HG03342 (cell line): ENCODE data around the gene ADGRA1.
"Not testable (repeated sequence)": the region's sequence is repeated elsewhere in the genome, so short reads cannot be mapped to it uniquely, and the experiment has no call there.

Experiments
- ATAC-seq: cut with Tn5 transposase; IDR thresholded peaks from one replicate; pipeline ENCODE4 v1.9.1; 2021; ENCODE audit warnings: mild to moderate bottlenecking, moderate library complexity; ENCODE audit not compliant: unreplicated experiment

The ADGRA1 gene

DNA sequence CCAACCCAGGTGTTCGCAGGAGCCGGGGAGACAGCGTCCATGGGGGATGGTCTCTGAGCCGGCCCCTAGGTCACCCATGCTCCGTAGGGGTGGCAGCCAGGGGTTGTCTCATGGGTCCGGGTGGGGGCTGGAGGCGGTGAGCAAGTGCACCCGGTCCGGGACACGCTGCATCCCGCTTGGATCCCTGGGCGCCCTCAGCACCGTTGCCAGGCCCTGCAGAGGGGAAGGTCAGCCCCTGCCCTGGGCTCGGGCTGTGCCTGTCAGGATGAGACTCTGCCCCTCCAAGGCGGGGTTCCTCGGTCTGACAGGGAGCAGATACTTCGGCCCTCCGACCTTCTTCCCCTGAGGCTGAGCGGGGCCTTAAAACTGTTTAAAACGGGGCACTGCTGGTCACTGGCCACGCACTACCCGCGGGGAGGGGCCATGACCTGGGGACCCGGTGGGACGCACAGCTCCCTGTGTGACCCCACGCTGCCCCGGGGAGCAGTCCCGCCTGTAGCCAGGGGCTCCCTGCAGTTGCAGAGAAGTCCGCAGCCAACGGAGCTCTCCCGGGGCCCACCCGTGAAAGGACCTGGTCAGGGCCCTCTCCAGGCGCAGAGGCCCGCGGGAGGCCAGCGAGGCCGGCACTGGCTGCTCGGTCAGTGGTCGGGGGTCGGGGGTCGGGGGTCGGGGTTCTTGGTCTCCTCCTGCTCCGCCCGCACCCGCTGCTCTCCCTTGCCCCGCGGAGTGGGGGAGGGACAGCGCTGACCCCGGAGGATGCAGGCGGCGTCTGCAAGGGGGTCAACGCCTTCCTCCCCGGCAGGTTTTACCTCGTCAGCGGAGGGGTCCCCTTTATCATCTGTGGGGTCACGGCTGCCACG, 38.9 kb downstream of the ADGRA1 start:
- ATAC-seq: no peak

GRCh38 chr10:133127291-133128125, 39.8 kb downstream of the ADGRA1 start:
- no peak for ATAC-seq

DNA sequence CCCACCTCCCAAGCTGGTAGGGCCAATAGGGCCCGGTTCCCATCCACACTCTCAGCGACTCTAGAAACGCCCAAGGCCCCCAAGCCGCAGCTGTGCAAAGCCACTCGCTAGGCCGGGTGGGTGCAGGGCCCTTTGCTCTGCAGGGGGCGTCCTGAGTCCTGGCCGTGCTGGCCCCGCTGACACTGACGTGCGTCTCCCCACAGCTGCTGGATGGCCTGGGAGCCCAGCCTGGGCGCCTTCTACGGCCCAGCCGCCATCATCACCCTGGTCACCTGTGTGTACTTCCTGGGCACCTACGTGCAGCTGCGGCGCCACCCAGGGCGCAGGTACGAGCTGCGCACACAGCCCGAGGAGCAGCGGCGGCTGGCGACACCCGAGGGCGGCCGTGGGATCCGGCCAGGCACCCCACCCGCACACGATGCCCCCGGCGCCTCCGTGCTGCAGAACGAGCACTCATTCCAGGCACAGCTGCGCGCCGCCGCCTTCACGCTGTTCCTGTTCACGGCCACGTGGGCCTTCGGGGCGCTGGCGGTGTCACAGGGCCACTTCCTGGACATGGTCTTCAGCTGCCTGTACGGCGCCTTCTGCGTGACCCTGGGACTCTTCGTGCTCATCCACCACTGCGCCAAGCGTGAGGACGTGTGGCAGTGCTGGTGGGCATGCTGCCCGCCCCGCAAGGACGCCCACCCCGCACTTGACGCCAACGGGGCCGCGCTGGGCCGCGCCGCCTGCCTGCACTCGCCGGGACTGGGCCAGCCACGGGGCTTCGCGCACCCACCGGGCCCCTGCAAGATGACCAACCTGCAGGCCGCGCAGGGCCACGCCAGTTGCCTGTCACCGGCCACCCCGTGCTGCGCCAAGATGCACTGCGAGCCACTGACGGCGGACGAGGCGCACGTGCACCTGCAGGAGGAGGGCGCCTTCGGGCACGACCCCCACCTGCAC, 40.7 kb downstream of the ADGRA1 start:
- no peak for ATAC-seq

- no peak for ATAC-seq
These were observed 41.5 kb downstream of the ADGRA1 start for GRCh38 chr10:133129071-133129858.

GRCh38 chr10:133129859-133130495, 42.3 kb downstream of the ADGRA1 start:
- no peak for ATAC-seq

- ATAC-seq: no peak
These were observed 42.9 kb downstream of the ADGRA1 start for GRCh38 chr10:133130602-133131001.

GRCh38 chr10:133131053-133131452, 43.3 kb downstream of the ADGRA1 start:
- ATAC-seq: no peak

- ATAC-seq: no peak
These were observed 44.2 kb downstream of the ADGRA1 start for GRCh38 chr10:133131734-133132472.

DNA sequence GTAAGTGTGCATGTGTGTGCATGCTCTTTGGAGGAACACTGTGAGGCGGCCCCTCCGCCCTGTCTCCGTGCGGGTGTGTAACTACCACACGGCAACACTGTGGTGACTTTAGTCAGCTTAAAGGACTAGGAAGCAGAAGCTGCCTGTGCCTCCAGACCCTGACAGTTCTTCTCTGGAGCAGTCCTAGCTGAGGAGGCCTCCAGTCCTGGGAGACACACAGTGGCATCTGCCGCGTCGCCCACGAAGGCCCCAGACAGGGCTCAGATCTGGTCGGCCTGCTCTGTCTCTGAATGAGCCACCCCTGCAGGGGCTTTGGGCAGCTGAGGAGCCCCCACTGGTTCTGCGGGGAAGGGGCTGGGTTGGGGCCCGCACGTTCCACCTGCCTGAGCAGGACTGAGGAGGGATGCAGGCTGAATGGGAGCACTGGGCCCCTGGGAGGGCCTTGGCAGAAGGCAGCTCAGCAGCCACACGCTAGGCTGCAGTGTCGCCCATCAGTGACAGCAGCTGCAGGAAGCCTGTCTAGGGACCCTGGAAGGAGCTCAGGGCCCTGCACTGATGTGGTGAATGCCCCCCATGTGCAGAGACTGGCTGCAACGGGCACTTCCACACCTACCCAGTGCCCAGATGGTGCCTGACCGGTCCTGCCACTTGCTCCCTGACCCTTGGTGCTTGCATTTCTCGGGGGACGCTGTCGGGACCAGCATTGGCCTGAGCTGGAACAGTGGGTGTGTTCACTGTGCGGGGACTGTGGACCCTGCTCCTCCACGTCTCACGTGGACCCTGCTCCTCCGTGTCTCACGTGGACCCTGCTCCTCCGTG, 45.0 kb downstream of the ADGRA1 start:
- no peak for ATAC-seq

- no peak for ATAC-seq
These were observed 45.9 kb downstream of the ADGRA1 start for GRCh38 chr10:133133471-133134231.

GRCh38 chr10:133134411-133135115, 46.8 kb downstream of the ADGRA1 start:
- no peak for ATAC-seq

GRCh38 chr10:133135116-133135465, 47.4 kb downstream of the ADGRA1 start:
- no peak for ATAC-seq

- ATAC-seq: not testable (repeated sequence)
These were observed 49.9 kb downstream of the ADGRA1 start for GRCh38 chr10:133137486-133138145.

- ATAC-seq: no peak
These were observed 51.9 kb downstream of the ADGRA1 start for GRCh38 chr10:133139551-133140065.

DNA sequence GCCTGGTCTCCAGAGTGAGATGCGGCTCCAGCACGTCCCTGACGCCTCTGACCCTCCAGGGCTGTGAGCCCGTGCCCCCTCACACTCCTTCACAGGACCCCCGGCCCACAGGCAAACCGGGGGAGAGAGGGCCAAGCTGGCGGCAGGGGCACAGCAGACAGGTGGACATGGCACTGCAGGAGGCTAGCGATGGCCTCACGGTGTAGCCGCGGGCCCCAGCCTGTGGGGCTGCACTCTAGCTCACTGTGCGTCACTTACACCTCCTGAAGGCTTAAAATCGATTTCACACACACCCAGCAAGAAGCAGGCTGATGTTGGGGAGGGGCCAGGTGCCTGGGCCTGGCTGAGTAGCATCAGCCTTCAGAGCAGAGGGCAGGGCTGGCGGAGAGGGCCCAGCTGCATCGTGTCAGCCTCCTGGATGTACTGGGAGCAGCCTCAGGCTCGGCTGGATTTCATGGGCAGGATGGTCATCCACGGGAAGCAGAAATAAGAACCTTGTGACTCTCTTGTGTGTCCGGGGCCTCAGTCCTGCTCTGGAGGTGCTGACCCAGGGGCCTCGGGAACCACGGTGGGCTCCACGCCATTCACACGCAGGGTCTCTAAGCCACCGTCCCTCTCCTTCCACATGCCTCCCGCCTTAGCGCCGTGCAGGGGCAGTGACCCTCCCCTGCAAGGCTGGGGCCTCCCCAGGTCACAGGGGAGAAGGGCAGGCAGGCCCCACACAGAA, 52.9 kb downstream of the ADGRA1 start:
- no peak for ATAC-seq
